Vagina (tissue), 2 donors: ENCODE measurements around the gene INPP5A. TPM values are rescaled to one million over a fixed set of nuclear protein-coding genes. Genes with fewer than 3 reads are reported as not detected.

Experiments used
- DNase-seq, 2 donors: peaks; one replicate each; pipeline ENCODE4 v3.0.0-alpha.2; 2017; ENCODE audit errors: extremely low spot score in 2 of 2
- H3K27ac ChIP-seq: fragments of 200-600 bp; sonication (generic); one replicate; pipeline ENCODE4 v1.5.1; 2019
- H3K27me3 ChIP-seq: fragments of 200-600 bp; sonication (generic); one replicate; pipeline ENCODE4 v1.5.1; 2019
- H3K36me3 ChIP-seq, 2 donors: fragments of 200-600 bp; sonication (generic); one replicate each; pipeline ENCODE4 v1.5.1; 2017 to 2019
- H3K4me1 ChIP-seq: fragments of 200-600 bp; sonication (generic); one replicate; pipeline ENCODE4 v1.5.1; 2019
- H3K4me3 ChIP-seq, 2 donors: fragments of 200-600 bp; sonication (generic); 1 replicate in 1 of 2; 2 replicates in 1 of 2; pipeline ENCODE4 v1.5.1; 2016 to 2019
- H3K9me3 ChIP-seq: fragments of 200-600 bp; sonication (generic); one replicate; pipeline ENCODE4 v1.5.1; 2019
- POLR2A ChIP-seq, 2 donors: fragments of 450-650 bp; IDR thresholded peaks; one replicate each; pipeline ENCODE4 v1.6.1; 2017; ENCODE audit warnings: antibody characterized with exemption in 2 of 2, mild to moderate bottlenecking in 2 of 2, moderate library complexity in 2 of 2
- POLR2AphosphoS5 ChIP-seq, 2 donors: sonication (generic); formaldehyde crosslinking; IDR thresholded peaks; one replicate each; pipeline ENCODE4 v1.9.0; 2017; ENCODE audit warnings: antibody characterized with exemption in 2 of 2, mild to moderate bottlenecking in 2 of 2, low read depth in 1 of 2; ENCODE audit not compliant: insufficient read depth in 1 of 2
- intact Hi-C: fragments of 100-400 bp; cut with DNase I; formaldehyde crosslinking; loops from one replicate; pipeline ENCODE4 v1.15.1; 2023
- total RNA-seq: library from RNA; depleted of rRNA; stranded (reverse); fragments of >200 nt; gene quantifications from one replicate; pipeline ENCODE4 v1.2.3, GENCODE V29; 2016
- TF ChIP-seq, protein P1 (sequence below), 3 experiments: fragments of 450-650 bp in 2 of 3; fragments of 200-600 bp in 1 of 3; sonication (generic) in 1 of 3; IDR thresholded peaks; one replicate each; pipeline ENCODE4 v1.5.1; 2017 to 2019; ENCODE audit warnings: antibody characterized with exemption in 3 of 3, mild to moderate bottlenecking in 2 of 3, moderate library complexity in 2 of 3

INPP5A gene
- total RNA-seq, 1 donor from 2014 or later: 24.3 TPM

DNA sequence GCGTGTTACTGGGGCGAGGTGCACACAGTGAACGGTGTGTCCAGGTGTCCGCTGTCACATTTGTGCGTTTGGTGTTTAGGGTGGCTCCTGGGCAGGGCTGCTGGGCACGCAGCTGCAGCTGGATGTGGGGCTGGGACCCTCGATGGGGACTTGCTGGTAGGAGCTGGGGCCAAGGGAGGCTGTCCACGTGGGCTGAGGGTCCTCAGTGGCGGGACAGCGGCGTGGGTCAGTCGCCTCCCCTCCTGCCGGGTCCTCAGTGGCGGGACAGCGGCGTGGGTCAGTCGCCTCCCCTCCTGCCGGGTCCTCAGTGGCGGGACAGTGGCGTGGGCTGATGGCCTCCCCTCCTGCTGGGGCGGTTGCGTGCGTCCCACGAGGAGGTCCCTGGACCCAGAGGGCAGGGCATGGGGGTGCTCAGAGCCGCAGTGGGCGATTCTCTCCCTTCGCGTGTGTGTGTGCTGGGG, 68.5 kb downstream of the INPP5A start:
- no peak for DNase-seq
- no peak overlapping the region for H3K4me3 ChIP-seq
- intact Hi-C loops: loop anchor here (10.0 kb wide), 1 partner anchor 671 kb away; no protein-coding TSS in a partner anchor
- peaks cover 29% of the 10 kb centered on the region for H3K4me1 ChIP-seq
- H3K9me3 ChIP-seq: no peaks in the 10 kb centered on the region
- TF ChIP-seq, protein P1, sequence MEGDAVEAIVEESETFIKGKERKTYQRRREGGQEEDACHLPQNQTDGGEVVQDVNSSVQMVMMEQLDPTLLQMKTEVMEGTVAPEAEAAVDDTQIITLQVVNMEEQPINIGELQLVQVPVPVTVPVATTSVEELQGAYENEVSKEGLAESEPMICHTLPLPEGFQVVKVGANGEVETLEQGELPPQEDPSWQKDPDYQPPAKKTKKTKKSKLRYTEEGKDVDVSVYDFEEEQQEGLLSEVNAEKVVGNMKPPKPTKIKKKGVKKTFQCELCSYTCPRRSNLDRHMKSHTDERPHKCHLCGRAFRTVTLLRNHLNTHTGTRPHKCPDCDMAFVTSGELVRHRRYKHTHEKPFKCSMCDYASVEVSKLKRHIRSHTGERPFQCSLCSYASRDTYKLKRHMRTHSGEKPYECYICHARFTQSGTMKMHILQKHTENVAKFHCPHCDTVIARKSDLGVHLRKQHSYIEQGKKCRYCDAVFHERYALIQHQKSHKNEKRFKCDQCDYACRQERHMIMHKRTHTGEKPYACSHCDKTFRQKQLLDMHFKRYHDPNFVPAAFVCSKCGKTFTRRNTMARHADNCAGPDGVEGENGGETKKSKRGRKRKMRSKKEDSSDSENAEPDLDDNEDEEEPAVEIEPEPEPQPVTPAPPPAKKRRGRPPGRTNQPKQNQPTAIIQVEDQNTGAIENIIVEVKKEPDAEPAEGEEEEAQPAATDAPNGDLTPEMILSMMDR (IDR thresholded peaks at IDR 0.05): no peak
- H3K27me3 ChIP-seq: no peaks in the 10 kb centered on the region
- H3K27ac ChIP-seq: no peak overlapping the region
- H3K36me3 ChIP-seq: no peaks in the 10 kb centered on the region

GRCh38 chr10:132606536-132607316, 69.1 kb downstream of the INPP5A start:
- no peaks in the 10 kb centered on the region for H3K36me3 ChIP-seq
- peaks cover 36% of the 10 kb centered on the region for H3K4me1 ChIP-seq
- intact Hi-C loops: loop anchor here (10.0 kb wide), 1 partner anchor 672 kb away; no protein-coding TSS in a partner anchor
- no peak overlapping the region for H3K27ac ChIP-seq
- H3K27me3 ChIP-seq: no peaks in the 10 kb centered on the region
- no peaks in the 10 kb centered on the region for H3K9me3 ChIP-seq
- peak overlapping the region in 1 of 2 donors; percentile 26 for H3K4me3 ChIP-seq
- DNase-seq: no peak
- TF ChIP-seq, protein P1 (IDR thresholded peaks at IDR 0.05): no peak
- peak in 1 of 2 donors; percentile 43 for TF ChIP-seq POLR2AphosphoS5 (IDR thresholded peaks at IDR 0.05; ENCODE audit: insufficient read depth in 1 of 2, low read depth in 1 of 2)

- Histone ChIP-seq H3K27ac (no peak overlapping the region), H3K36me3 (no peaks in the 10 kb centered on the region), H3K4me1 (peaks cover 43% of the 10 kb centered on the region), H3K4me3 (no peak overlapping the region), H3K9me3 (no peaks in the 10 kb centered on the region), H3K27me3 (no peaks in the 10 kb centered on the region)
- TF ChIP-seq POLR2A (IDR thresholded peaks at IDR 0.05) (no peak), POLR2AphosphoS5 (IDR thresholded peaks at IDR 0.05; ENCODE audit: insufficient read depth in 1 of 2, low read depth in 1 of 2) (no peak)
- TF ChIP-seq, protein P1 (IDR thresholded peaks at IDR 0.05): no peak
- no peak for DNase-seq
- intact Hi-C loops: loop anchor here (10.0 kb wide), 1 partner anchor 673 kb away; no protein-coding TSS in a partner anchor
These were observed 69.9 kb downstream of the INPP5A start for GRCh38 chr10:132607491-132607890.

GRCh38 chr10:132607961-132608495, 70.4 kb downstream of the INPP5A start:
- Histone ChIP-seq H3K4me1 (peaks cover 46% of the 10 kb centered on the region), H3K27ac (no peak overlapping the region), H3K36me3 (no peaks in the 10 kb centered on the region), H3K9me3 (no peaks in the 10 kb centered on the region), H3K27me3 (no peaks in the 10 kb centered on the region), H3K4me3 (no peak overlapping the region)
- intact Hi-C loops: loop anchor here (10.0 kb wide), 1 partner anchor 673 kb away; no protein-coding TSS in a partner anchor
- DNase-seq: no peak
- no peak for TF ChIP-seq POLR2A (IDR thresholded peaks at IDR 0.05)
- no peak for TF ChIP-seq POLR2AphosphoS5 (IDR thresholded peaks at IDR 0.05; ENCODE audit: insufficient read depth in 1 of 2, low read depth in 1 of 2)
- TF ChIP-seq, protein P1 (IDR thresholded peaks at IDR 0.05): no peak
